Thoracic aorta (tissue), 2 donors: ENCODE data around the gene CLEC9A. TPM values are rescaled to one million over a fixed set of nuclear protein-coding genes. Genes with fewer than 3 reads are reported as not detected.

Experiments used
- ATAC-seq: fragments of 150-250 bp; one replicate; pipeline ENCODE4 v1.8.0; 2017; ENCODE audit warnings: low read depth; ENCODE audit not compliant: insufficient number of reproducible peaks, low FRiP score
- DNase-seq: peaks from one replicate; pipeline ENCODE4 v3.0.0-alpha.2; 2020; ENCODE audit warnings: low spot score
- H3K27ac ChIP-seq, 2 donors: fragments of 200-600 bp; sonication (generic); 1 replicate in 1 of 2; 2 replicates in 1 of 2; pipeline ENCODE4 v1.5.1; 2016; ENCODE audit warnings: mild to moderate bottlenecking in 2 of 2, moderate library complexity in 2 of 2
- H3K27me3 ChIP-seq: fragments of 200-600 bp; sonication (generic); replicated peaks from 2 replicates; pipeline ENCODE4 v1.6.0; 2016; ENCODE audit warnings: mild to moderate bottlenecking; ENCODE audit not compliant: insufficient read depth
- H3K36me3 ChIP-seq: fragments of 200-600 bp; sonication (generic); one replicate; pipeline ENCODE4 v1.5.1; 2016
- H3K4me1 ChIP-seq, 2 donors: fragments of 200-600 bp; sonication (generic); 1 replicate in 1 of 2; 2 replicates in 1 of 2; pipeline versions ENCODE4 v1.5.1 to v1.6.0; 2016; ENCODE audit warnings: low read depth in 2 of 2, mild to moderate bottlenecking in 1 of 2; ENCODE audit not compliant: control insufficient read depth in 1 of 2
- H3K4me3 ChIP-seq: fragments of 200-600 bp; sonication (generic); 2 replicates; pipeline ENCODE4 v1.5.1; 2016; ENCODE audit warnings: mild to moderate bottlenecking
- H3K9me3 ChIP-seq: fragments of 200-600 bp; sonication (generic); 2 replicates; pipeline ENCODE4 v1.5.1; 2016
- total RNA-seq, 2 donors: library from RNA; depleted of rRNA; stranded (reverse); fragments of >200 nt; gene quantifications; one replicate each; pipeline versions ENCODE4 v1.1.0 to v1.2.3, GENCODE V29; 2016
- TF ChIP-seq, protein P1 (sequence below): fragments of 200-600 bp; sonication (generic); IDR thresholded peaks from one replicate; pipeline ENCODE4 v1.5.1; 2019; ENCODE audit warnings: antibody characterized with exemption

The CLEC9A gene
- total RNA-seq, 2 donors from 2014 or later: not detected

DNA sequence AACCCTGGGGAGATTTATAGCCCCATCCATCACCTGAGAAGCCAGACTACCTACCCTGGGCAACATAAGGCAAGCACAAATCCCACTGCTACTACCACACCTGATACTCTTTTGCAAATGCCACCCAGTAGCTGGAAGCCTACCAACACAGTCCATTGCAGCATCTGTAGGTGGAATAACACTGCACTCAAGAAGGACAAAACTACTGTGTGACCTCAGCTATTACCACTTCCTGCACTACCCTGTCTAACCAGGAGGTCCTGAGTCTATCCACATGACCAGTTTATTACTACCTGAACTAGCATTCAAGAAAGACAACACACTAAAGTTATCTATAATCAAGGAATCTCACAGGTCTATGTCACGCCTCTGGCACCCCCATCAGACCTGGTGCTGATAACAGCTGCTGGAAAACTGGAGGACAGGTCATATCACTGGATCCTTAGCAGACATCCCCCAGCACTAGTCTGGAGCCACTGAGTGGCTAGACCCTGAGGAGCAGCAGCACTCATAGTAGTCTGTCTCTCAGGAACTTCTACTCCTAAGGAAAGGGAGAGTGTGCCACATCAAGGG is 71.3 kb downstream of the CLEC9A start:
- Histone ChIP-seq H3K27ac (no peak overlapping the region), H3K4me3 (no peak overlapping the region), H3K4me1 (peaks cover 5 to 11% of the 10 kb centered on the region in 2 donors), H3K9me3 (no peaks in the 10 kb centered on the region), H3K36me3 (no peaks in the 10 kb centered on the region), H3K27me3 (no peaks in the 10 kb centered on the region)
- TF ChIP-seq, protein P1, sequence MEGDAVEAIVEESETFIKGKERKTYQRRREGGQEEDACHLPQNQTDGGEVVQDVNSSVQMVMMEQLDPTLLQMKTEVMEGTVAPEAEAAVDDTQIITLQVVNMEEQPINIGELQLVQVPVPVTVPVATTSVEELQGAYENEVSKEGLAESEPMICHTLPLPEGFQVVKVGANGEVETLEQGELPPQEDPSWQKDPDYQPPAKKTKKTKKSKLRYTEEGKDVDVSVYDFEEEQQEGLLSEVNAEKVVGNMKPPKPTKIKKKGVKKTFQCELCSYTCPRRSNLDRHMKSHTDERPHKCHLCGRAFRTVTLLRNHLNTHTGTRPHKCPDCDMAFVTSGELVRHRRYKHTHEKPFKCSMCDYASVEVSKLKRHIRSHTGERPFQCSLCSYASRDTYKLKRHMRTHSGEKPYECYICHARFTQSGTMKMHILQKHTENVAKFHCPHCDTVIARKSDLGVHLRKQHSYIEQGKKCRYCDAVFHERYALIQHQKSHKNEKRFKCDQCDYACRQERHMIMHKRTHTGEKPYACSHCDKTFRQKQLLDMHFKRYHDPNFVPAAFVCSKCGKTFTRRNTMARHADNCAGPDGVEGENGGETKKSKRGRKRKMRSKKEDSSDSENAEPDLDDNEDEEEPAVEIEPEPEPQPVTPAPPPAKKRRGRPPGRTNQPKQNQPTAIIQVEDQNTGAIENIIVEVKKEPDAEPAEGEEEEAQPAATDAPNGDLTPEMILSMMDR: no peak
- no peak for ATAC-seq
- no peak for DNase-seq

DNA sequence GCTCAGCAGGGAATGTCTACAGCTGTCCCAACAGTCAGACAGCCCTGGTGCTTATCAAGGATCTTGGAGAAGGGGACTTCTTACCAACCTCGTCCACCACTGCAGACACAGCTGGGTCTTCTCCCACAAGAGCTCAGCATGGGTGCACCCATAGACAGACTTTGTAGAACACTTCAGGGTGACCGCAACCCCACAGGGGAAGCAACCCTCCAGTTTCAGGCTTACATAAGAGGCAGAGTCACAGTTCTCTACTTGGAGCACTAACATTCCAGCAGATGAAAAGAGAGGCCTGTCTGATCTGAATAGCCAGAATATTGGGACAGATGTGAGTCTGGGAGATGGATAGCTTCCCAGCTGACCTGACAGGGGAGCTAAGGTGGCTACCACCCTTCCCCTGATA is 71.8 kb downstream of the CLEC9A start:
- no peak for ATAC-seq
- no peak for DNase-seq
- Histone ChIP-seq H3K4me3 (no peak overlapping the region), H3K4me1 (peaks cover 5 to 11% of the 10 kb centered on the region in 2 donors), H3K27me3 (no peaks in the 10 kb centered on the region), H3K36me3 (no peaks in the 10 kb centered on the region), H3K27ac (no peak overlapping the region), H3K9me3 (no peaks in the 10 kb centered on the region)
- TF ChIP-seq, protein P1: no peak

DNA sequence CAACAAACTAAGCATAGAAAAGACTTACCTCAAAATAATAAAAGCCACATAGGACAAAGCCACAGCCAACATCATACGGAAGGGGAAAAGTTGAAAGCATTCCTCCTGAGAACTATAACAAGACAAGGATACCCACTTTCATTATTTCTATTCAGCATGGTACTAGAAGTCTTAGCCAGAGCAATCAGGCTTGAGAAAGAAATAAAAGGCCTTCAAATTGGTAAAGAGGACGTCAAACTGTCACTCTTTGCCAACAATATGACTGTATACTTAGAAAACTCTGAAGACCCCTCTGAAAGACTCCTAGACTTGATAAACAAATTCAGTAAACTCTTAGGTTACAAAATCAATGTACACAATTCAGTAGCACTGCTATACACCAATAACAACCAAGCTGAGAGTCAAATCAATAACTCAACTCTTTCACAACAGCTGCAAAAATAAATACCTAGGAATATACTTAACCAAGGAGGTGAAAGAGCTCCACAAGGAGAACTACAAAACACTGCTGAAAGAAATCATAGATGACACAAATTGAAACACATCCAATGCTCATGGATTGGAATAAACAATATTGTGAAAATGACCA is 79.9 kb downstream of the CLEC9A start:
- TF ChIP-seq, protein P1: no peak
- no peak overlapping the region for H3K27ac ChIP-seq

DNA sequence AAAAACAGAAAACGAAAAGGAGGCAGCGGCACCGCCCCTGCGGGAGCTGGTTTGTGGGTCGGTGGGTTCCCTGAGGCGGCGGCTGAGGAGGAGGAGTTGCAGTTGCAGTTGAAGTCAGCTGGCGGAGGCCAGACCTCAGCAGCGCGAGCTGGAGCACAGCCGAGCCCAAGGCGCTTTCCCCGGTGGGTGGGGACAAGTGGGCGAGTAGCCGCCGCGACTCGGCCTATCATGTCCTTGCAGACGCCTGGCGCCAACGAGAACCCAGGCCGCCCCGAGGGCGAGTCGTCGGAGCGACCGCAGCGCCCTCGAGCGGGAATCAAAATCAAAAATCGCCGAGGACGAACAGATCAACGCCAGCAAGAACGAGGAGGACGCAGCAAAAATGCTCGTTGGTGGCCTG is 81.0 kb downstream of the CLEC9A start:
- Histone ChIP-seq H3K4me3 (no peak overlapping the region), H3K4me1 (no peaks in the 10 kb centered on the region), H3K27me3 (no peaks in the 10 kb centered on the region), H3K27ac (no peak overlapping the region), H3K36me3 (no peaks in the 10 kb centered on the region), H3K9me3 (no peaks in the 10 kb centered on the region)
- DNase-seq (no peak), ATAC-seq (no peak)
- TF ChIP-seq, protein P1: no peak

More for the DNA sequence above, 79.9 kb downstream of the CLEC9A start:
- Histone ChIP-seq H3K4me3 (no peak overlapping the region), H3K4me1 (no peaks in the 10 kb centered on the region), H3K9me3 (no peaks in the 10 kb centered on the region), H3K27me3 (no peaks in the 10 kb centered on the region), H3K36me3 (no peaks in the 10 kb centered on the region)
- no peak for ATAC-seq
- no peak for DNase-seq

DNA sequence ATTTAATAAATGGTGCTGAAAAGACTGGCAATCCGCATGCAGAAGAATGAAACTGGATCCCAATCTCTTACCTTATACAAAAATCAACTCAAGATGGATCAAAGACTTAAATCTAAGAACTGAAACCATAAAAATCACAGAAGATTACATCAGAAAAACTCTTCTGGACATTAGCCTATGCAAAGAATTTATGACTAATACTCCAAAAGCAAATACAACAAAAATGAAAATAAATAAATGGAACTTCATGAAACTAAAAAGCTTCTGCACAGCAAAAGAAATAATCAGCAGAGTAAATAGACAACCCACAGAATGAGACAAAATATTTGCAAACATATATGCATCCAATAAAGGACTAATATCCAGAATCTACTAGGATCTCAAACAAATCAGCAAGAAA is 82.6 kb downstream of the CLEC9A start:
- Histone ChIP-seq H3K27me3 (no peaks in the 10 kb centered on the region), H3K36me3 (no peaks in the 10 kb centered on the region), H3K9me3 (no peaks in the 10 kb centered on the region), H3K4me3 (no peak overlapping the region), H3K27ac (no peak overlapping the region), H3K4me1 (no peaks in the 10 kb centered on the region)
- ATAC-seq (no peak), DNase-seq (no peak)
- TF ChIP-seq, protein P1: no peak
